Measurements from ENCODE around the gene KIF1A.

The KIF1A gene

GRCh38 chr2:240799033-240799820 lies 20.8 kb downstream of the KIF1A start:
- DNase-seq (ENCODE audit: low spot score) = no peak

DNA sequence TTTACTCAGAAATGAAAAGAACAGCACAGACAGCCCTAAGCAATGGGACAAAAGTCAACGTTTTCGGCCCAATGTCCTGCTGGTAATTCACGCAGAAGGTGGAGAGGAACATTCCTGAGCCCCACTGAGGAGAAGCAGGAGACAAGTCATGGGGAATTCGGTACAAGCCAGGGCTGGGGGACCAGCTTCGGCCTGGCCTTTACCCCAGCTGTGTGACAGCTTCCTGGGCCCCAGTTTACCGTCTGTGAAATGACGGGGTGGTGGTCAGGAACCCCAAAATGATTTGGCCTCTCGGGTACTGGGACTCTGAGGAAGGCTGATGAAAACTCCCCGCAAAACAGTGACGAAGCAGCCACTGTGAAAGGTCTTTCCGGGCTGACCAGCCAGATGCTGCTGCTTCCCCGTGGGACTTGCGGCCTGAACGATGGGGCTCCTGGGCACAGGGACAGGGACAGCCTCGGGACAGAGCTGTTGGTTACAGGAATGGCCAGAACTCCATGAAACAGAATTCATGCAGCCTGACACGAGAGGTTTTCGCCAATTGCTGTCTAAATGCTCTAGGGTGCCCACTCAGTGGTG lies 21.6 kb downstream of the KIF1A start:
- no peak for DNase-seq (ENCODE audit: low spot score)

DNA sequence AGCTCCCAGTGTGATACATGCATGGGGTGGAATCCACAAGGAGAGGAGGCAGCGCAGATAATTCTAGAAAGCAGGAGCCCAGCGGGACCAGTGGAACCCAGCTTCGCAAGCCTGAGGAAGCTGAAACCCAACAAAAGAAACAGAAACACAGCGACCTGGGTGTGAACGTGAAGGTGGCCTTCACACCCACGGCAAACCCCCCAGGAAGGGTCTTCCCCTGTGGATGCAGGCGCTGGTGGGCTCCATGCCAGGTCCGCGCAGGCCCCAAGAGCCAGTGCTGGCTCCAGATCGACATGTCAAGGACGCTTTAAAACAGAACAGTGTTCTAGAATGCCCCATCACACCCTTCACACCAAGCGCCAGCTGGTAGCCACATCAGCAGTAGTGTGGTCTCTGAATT lies 22.1 kb downstream of the KIF1A start:
- no peak for DNase-seq (ENCODE audit: low spot score)

- DNase-seq (ENCODE audit: low spot score) = no peak
Measured at GRCh38 chr2:240797500-240797895, 22.5 kb downstream of the KIF1A start.

GRCh38 chr2:240796543-240797499 lies 23.2 kb downstream of the KIF1A start:
- no peak for DNase-seq (ENCODE audit: low spot score)

DNA sequence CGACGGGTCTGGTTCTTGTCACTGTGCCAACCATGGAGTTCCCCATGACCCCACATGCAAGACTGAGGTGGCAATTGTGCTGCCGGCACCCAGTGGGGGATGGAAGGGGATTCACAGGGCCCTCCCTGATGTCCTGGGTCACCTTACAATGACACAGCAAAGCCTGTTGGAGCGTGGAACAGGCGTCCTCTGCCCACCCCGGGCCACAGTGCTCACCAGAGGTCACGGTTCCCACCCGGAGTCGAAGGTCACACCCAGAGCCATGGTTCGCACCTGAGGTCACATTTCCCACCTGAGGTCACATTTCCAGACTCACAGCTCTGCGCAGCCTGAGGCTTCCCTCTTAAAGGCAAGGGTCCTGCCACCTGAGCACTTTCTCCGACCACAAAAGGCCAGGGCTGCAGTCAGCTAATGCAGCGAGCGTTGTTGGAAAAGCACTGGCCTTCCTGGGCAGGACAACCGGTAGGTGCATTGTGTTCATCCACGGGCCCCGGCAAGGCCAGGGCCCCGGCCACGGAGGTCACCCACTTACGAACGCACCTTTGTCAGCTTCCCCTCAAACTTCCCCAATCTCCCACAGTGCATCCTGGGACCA lies 24.0 kb downstream of the KIF1A start:
- no peak for DNase-seq (ENCODE audit: low spot score)

GRCh38 chr2:240795454-240795853 lies 24.6 kb downstream of the KIF1A start:
- no peak for DNase-seq (ENCODE audit: low spot score)

GRCh38 chr2:240794178-240794721 lies 25.8 kb downstream of the KIF1A start:
- no peak for DNase-seq (ENCODE audit: low spot score)

GRCh38 chr2:240793313-240794177 lies 26.5 kb downstream of the KIF1A start:
- DNase-seq (ENCODE audit: low spot score) = no peak

DNA sequence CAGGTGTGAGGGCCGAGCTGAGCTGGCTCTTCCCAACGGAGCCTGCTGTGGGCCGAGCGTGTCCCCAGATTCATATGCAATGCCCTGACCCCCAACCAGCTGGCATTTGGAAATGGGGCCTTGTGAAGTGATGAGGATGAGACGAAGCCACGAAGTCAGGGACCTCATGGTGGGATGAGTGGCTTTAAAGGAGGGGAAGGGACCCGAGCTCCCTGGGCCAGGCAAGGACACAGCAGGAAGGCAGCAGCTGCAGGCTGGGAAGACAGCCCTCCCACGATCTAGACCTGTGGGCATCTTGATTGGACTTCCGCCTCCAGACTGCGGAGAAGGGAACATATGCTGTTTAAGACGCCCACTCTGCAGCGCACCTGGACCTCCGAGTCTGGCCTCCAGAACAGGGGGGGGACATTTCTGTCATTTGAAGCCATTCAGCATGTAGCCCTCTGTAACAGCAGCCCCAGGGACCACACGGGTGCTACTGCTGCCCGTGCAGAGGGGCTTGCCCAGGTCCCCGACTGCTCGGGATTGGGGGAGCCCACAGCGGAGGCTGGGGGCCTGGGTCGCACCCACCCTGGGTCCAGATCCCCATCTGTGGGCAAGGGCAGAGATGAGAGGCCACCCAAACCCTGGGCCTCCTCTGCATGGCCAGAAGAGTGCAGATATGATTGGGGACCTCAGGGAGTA lies 27.2 kb downstream of the KIF1A start:
- no peak for DNase-seq (ENCODE audit: low spot score)

DNA sequence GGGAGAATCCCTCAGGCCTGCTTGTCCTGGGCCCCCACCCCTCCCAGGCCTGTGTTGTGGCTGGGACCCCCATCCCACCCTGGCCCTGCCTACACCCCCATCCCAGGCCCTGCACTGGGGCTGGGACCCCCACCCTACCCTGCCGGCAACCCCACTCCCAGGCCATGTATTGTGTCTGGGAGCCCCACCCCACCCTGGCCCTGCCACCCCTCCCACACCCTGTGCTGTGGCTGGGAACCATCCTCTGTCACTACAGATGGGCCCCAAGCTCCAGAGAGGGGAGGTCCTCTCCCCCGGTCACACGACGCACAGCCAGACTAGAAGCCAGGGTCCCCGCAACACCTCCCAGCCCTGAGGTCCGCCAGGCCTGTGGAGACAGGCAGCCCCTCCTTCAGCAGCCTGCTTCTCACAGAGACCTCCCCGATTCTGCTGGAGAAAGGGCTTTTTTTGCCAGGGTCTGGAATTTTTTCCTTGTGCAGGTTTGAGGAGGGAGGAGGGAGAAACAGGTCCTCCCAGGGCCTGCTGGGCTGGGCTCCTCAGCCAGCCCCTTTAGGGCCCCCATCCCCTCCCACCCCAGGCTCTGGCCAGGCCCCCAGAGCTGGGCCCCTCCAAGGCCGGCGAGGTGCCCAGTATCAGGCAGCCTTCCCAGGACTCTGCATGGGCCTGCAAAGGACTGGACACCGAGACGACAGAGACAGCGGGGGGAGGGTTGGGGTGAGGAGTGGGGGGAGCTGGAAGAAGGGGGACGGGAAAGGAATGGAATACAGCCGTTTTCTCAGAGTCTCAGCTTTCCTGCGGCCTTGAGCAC lies 28.0 kb downstream of the KIF1A start:
- DNase-seq (ENCODE audit: low spot score) = no peak

DNA sequence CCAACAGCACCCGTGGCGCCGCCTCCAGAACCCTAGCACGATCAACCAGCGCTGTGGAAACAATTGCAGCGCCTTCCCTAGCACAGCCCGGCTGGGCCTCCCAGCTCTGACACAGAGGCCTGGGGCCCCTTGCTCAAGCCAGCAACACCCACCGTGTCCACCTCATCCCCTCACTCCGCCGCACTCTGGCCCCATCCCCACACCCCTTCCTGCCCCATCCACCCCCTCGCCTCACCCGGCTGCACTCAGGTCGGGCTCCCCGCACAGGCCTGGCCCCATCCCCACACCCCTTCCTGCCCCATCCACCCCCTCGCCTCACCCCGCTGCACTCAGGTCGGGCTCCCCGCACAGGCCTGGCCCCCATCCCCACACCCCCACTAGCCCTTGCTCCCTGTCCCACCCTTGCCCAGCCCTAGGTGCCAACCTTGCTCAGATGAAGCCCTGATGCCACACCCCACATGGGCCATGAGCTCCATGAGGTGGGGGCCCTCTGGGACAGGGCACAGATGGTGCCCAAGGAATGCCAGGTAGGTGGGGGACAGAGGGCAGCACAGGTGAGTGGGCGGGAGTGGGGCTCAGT lies 28.7 kb downstream of the KIF1A start:
- DNase-seq (ENCODE audit: low spot score) = no peak

DNA sequence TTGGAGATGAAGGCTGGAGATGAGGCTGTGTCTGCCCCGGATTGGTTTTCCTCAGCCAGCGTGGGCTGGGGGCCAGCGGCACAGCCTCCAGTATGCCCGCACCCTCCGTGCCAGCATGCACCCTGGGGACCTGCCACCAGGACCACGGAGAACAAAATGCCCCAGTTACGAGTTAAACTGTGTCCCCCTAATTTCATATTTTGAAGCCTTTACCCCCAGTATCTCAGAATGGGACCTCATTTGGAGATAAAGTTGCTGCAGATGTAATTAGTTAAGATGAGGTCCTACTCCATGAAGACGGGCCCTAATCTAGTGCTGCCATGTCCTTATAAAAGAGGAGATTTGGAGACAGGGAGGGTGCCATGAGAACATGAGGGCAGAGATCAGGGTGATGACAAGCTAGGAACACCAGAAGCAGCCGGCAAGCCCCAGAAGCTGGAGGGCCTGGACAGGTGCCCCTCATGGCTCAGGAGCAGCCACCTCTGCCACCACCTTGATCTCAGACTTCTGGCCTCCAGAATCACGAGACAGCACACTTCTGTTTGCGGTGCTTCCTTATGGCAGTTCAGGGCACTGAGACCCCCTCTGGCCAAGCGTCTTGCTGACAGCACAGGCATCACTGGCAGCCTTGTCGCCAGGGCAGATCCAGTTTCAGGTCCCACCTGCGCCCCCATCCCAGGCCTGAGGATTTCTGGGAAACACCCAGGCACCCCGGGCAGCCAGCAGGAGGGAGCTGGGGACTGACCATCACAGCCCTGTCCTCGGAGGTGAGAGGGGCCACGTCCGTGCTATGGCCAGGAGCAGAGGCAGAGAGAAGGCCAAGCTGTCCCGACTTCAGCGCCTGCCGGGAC lies 29.4 kb downstream of the KIF1A start:
- DNase-seq (ENCODE audit: low spot score) = no peak

DNA sequence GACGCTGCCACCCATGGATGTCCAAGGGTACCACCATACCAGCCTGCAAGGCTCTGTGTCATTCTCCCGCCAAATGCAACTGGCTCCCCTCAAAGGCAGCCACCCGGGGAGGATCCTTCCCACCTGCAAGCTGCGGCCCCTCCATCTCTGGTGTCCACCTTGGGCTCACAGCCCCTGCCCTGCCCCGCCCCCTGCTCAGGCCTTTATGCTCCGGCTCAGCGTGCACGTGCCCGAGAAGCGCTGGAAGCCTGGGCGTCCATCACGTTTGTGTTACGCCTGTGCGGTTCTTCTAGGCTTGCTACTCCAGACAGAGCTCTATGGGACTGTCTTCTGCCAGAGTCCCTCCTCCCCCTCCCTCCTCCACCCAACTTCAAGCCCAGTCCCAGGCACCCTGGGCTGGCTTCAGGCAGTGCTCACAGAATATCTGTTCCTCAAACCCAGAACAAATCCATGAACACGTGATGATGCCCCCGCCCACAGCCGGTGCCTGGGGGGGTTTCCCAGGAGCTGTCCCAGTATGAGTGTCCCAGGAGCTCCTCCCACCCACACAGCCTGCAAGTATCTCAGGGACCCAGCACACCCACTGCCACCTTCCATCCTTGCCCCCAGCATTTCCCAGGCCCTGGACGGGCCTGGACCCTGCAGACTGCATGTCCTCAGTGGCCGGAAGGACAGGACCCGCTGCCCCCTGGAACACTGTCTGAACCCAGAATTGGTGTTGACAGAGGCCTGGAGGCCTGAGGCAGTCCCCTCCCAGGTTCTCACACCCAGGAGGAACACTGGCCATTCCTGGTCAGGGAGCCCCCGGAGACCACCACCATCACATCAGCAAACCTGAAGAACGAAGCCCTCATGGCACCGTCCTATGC lies 30.3 kb downstream of the KIF1A start:
- no peak for DNase-seq (ENCODE audit: low spot score)

DNA sequence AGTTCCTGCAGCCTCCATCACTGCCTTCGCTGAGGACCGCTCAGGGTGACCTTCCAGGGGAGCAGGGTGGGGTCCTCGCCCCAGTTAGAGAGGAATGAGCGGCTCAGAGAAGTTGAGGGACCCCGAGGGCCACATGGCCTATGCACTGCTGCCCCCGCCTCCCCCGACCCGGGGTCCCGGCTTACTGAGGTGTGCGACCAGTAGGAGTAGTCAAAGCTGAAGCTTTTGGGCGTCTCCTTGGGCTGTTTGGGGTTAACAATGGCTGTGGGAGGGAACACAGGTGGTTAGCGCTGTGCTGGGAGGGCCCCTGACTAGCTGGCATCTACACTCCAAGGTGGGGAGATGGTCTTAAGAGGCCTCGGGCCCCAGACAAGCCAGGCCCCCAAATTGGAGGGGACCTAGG lies 31.0 kb downstream of the KIF1A start:
- no peak for DNase-seq (ENCODE audit: low spot score)

- no peak for DNase-seq (ENCODE audit: low spot score)
Measured at GRCh38 chr2:240788482-240788881, 31.5 kb downstream of the KIF1A start.
